Lung microvascular endothelial cell (primary cell): ENCODE measurements around the gene DHX9. TPM values are rescaled to one million over a fixed set of nuclear protein-coding genes. Genes with fewer than 3 reads are reported as not detected.
"Not testable (repeated sequence)": the region's sequence is repeated elsewhere in the genome, so short reads cannot be mapped to it uniquely, and the experiment has no call there.

Experiments
- DNase-seq, 2 donors: peaks; one replicate each; pipeline versions ENCODE4 v3.0.0 to v3.0.0-alpha.2; 2010; ENCODE audit warnings: low read depth in 2 of 2
- total RNA-seq: library from RNA; depleted of rRNA; stranded (reverse); fragments of >200 nt; gene quantifications from 2 replicates; pipeline ENCODE4 v1.2.1, GENCODE V29; 2014

The DHX9 gene
- total RNA-seq, 1 donor from 2014 or later = 159 TPM

DNA sequence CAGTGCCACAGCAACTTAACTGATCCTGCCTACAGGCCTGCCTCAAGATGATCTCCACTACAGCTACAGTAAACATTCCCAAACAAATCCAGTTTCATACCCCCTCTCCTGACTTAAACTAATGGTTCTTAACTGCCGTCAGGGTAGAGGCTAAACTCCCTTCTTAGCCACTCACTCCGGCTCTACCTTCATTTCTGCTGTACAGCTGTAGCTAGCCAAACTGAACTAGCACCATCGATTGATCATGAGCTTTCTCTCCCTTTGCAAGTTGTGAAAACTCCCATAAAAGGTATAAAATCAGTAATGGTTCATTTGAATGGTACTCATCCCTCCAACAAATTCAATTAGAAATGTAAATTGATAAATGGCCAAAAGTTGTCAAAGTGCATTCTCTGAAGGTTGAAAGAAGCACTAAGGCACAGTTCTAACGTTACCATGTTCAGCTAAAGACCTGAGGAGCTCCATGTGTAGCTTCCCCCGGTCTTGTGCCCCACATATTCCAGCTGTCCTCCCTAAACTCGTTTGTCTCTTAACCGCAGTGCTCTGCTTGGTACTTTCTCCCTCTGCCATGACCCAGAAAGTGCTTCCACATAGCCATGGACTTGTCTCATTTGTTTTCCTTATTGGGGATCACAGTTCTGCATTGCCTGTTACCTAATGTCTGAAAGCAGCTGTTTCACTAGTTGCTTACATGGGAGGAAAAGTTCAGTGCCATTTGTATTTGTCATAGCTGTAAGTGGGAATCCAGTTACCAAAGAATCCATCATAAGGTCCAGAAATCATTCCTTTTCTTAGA lies 49.8 kb downstream of the DHX9 start:
- no peak for DNase-seq

GRCh38 chr1:182889997-182890396 lies 50.9 kb downstream of the DHX9 start:
- DNase-seq = peak; percentile 20

DNA sequence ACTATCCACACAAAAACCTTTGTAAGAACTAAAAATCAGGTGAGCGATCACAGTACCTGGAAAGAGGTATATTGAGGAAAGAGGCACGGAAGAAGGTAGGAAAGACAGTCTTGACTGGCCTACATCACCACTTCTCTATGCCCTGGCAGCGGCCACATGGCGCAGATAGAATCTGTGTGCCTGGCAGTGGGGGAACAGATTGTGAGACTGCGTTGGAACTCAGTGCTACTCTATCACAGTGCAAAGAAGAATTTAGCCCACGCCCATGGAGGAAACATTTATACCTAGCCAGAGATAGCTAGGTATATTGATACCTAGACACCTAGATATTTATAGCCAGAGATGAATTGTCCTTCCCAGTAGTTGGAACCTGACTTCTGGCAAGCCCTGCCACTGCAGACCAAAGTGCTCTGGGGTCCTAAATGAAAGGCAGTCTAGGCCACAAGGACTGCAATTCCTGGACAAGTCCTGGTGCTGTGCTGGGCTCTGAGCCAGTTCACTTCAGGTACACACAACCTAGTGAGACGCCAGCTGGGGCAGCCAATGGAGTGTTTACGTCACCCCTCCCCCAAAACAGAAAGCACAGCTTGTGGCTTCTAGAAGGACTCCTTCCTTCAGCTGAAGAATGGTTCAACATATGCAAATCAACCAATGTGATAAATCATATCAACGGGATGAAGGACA lies 51.9 kb downstream of the DHX9 start:
- no peak for DNase-seq

GRCh38 chr1:182897696-182898095 lies 58.5 kb downstream of the DHX9 start:
- DNase-seq = no peak

GRCh38 chr1:182901946-182902345 lies 62.8 kb downstream of the DHX9 start:
- not testable (repeated sequence) for DNase-seq

GRCh38 chr1:182905321-182905720 lies 66.2 kb downstream of the DHX9 start:
- DNase-seq = no peak

- no peak for DNase-seq
Measured at GRCh38 chr1:182909578-182909977, 70.4 kb downstream of the DHX9 start.

DNA sequence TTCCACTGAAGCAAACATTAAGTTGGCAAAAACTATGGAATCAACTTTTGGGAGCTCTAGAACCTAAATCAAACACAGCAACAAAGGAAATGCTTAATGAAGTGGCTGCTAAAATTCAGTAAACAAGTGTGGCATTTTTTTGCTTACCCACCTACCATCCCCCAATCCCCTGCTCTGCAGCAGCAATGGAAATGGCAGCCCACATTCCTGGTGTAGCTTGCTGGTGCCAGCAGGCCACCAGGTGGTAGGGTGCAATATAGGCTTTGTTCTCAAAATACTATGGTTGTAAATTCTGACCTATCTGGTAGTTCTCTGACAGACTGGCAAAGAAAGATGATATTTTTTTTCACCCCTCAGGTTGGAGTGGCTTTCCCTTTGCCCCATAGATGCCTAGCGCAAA lies 71.0 kb downstream of the DHX9 start:
- DNase-seq = no peak

GRCh38 chr1:182913401-182913800 lies 74.3 kb downstream of the DHX9 start:
- no peak for DNase-seq

DNA sequence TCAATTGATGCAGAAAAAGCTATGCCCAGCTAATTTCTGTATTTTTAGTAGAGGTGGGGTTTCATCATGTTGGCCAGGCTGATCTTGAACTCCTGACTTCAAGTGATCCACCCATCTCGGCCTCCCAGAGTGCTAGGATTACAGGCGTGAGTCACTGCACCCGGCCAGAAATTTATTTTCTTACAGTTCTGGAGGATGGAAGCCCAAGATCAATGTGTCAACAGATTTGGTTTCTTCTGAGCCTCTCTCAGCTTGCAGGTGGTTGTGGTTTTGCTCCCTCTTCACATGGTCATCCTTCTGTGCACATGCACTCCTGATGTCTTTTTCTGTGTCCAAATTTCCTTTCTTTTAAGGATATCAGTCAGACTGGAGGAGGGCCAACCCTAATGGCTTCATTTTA lies 78.2 kb downstream of the DHX9 start:
- no peak for DNase-seq

DNA sequence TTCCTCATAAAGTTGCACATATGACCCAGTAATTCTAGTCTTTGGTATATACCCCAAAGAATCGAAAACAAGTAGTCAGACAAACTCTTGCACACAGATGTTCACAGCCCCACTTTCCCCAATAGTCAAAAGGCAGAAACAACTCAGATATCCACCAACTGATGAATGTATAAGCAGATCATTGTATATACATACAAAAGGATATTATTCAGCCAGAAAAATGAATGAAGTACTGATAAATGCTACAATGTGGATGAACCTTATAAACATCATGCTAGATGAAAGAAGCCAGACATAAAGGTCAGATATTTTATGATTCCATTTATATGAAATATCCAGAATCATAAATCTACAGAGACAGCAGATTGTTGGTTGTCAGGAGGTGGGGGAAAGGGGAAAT lies 86.5 kb downstream of the DHX9 start:
- DNase-seq = no peak

DNA sequence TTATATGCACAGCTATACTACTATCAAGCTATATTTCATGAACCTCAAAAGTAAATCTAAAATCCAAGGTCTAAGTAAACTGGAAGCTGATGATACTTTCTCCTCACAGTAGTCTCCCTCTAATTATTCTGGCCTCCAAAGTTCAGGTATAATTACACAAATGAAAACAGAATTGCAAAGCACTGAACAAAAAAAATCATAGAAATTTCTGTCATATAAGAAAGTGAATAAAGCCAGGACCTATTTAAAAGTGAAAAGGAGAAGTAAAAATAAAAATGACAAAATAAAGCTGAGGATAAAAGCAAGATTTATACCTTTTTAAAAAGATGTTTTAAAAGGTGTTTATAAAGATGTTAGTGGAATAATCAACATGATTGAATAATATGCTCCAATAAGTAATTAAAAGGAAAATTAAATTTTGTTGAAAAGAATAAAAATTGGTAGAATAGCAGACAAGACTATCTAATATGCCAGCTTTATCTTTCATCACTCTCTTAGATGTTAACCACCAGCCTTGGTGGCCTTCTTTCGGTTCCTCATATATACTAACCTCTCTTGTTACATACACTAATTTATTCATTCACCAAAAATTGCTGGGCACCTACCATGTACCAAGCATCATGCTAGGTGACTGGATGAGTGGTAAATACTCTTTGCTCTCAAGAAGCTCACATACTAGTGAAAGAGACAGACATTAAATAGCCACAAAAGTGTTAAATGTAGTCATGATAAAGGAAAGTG lies 88.7 kb downstream of the DHX9 start:
- DNase-seq = no peak

GRCh38 chr1:182930985-182931384 lies 91.8 kb downstream of the DHX9 start:
- no peak for DNase-seq

DNA sequence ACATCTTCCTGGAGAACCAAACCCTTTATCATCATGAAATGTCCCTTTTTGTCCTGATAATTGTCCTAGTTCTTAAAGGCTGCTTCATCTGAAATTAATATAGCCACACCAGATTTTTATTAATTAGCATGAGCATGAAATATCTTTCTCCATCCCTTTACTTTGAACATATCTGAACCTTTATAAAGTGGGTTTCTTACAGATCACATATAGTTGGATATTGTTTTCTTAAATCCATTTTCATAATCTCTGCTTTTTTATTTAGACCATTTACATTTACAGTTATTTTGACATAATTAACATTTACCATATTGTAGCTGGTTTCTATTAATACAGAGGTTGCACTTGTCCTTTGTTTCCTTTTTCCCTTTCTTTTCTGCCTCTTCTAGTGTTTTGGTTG lies 96.6 kb downstream of the DHX9 start:
- DNase-seq = no peak

Other genes with a start within 250 kb of the DHX9 start
- 0.65 and 1.4 TPM in 2 replicates for gene RGS16, start 235.0 kb upstream of the DHX9 start, total RNA-seq
- not detected in 2 replicates for gene RGS8, start 154.8 kb upstream of the DHX9 start, total RNA-seq
- 1.6 and 3.1 TPM in 2 replicates for gene NPL, start 49.6 kb upstream of the DHX9 start, total RNA-seq
- not detected in 2 replicates for gene SHCBP1L, start 113.8 kb downstream of the DHX9 start, total RNA-seq
- 240 and 248 TPM in 2 replicates for gene LAMC1, start 184.1 kb downstream of the DHX9 start, total RNA-seq